ENCODE results near the gene GPR55. TPM values are rescaled to one million over a fixed set of nuclear protein-coding genes. Genes with fewer than 3 reads are reported as not detected.

The GPR55 gene
- total RNA-seq, 1 experiment from 2014 or later: not detected

DNA sequence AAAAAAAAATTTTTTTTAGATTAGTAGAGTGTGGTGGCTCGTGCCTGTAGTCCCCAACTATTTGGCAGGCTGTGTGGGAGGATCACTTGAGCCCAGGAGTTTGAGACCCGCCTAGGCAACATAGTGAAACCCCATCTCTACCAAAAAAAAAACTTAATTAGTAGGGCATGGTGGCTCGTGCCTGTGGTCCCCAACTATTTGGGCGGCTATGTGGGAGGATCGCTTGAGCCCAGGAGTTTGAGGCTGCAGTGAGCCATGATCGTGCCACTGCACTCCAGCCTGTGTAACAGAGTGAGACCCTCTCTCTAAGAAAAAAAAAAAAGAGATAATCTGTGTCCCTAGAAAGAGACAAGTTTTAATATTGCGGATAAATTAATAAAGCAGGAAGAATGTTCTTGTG, 8.8 kb downstream of the GPR55 start:
- intact Hi-C loops (cut with micrococcal nuclease; ENCODE audit: unreplicated experiment): no loop called here
- Histone ChIP-seq H3K4me3 (ENCODE audit: low read depth, low read length) (no peak overlapping the region), H3K27me3 (replicated peaks; ENCODE audit: control insufficient read depth, insufficient read depth, low read length) (no peaks in the 10 kb centered on the region), H3K9me3 (no peaks in the 10 kb centered on the region), H3K36me3 (ENCODE audit: control insufficient read depth, insufficient read depth, low read length) (no peaks in the 10 kb centered on the region), H3K4me1 (no peaks in the 10 kb centered on the region)
- Mint-ChIP-seq H3K27me3 (ENCODE audit: insufficient read depth, unreplicated experiment) (peaks cover 3% of the 10 kb centered on the region), H3K9me3 (ENCODE audit: unreplicated experiment) (no peaks in the 10 kb centered on the region), H3K36me3 (ENCODE audit: insufficient read depth, unreplicated experiment) (no peaks in the 10 kb centered on the region), H3K4me1 (ENCODE audit: low read depth, unreplicated experiment) (peaks cover 5% of the 10 kb centered on the region), H3K4me3 (ENCODE audit: unreplicated experiment) (no peak overlapping the region), H3K27ac (ENCODE audit: unreplicated experiment) (no peak overlapping the region)
- POLR2A ChIA-PET: no interaction called here
- DNase-seq: no peak
- CTCF ChIA-PET: no interaction called here
- TF ChIP-seq, protein P1, sequence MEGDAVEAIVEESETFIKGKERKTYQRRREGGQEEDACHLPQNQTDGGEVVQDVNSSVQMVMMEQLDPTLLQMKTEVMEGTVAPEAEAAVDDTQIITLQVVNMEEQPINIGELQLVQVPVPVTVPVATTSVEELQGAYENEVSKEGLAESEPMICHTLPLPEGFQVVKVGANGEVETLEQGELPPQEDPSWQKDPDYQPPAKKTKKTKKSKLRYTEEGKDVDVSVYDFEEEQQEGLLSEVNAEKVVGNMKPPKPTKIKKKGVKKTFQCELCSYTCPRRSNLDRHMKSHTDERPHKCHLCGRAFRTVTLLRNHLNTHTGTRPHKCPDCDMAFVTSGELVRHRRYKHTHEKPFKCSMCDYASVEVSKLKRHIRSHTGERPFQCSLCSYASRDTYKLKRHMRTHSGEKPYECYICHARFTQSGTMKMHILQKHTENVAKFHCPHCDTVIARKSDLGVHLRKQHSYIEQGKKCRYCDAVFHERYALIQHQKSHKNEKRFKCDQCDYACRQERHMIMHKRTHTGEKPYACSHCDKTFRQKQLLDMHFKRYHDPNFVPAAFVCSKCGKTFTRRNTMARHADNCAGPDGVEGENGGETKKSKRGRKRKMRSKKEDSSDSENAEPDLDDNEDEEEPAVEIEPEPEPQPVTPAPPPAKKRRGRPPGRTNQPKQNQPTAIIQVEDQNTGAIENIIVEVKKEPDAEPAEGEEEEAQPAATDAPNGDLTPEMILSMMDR (IDR thresholded peaks at IDR 0.05; ENCODE audit: insufficient read depth in 1 of 2, low read depth in 1 of 2, low read length in 1 of 2, severe bottlenecking in 1 of 2, unreplicated experiment in 1 of 2): no peak
- no TSS peak for BruUV-seq (replicated peaks)

DNA sequence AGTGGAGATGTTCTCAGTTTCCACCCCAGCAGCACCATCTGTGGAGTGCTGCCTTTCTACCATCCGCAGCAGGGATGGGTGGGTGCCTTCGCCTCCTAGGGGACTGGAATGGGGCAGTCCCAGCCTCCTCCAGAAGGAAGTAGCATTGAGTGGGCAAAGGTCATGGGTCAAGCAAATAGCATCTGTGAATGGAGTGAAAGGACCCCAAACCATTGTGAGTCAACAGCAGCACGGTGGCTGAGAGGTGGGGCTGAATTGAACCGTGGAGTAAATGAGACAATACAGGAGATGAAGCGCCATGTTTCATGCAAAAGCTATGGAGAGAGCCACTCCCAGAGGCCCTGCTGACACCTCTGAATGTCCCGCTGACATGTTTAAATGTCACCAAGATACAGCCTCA, 9.7 kb downstream of the GPR55 start:
- POLR2A ChIA-PET: no interaction called here
- Mint-ChIP-seq H3K4me1 (ENCODE audit: low read depth, unreplicated experiment) (peaks cover 5% of the 10 kb centered on the region), H3K9me3 (ENCODE audit: unreplicated experiment) (no peaks in the 10 kb centered on the region), H3K27me3 (ENCODE audit: insufficient read depth, unreplicated experiment) (peaks cover 3% of the 10 kb centered on the region), H3K4me3 (ENCODE audit: unreplicated experiment) (no peak overlapping the region), H3K27ac (ENCODE audit: unreplicated experiment) (no peak overlapping the region), H3K36me3 (ENCODE audit: insufficient read depth, unreplicated experiment) (no peaks in the 10 kb centered on the region)
- DNase-seq: no peak
- Histone ChIP-seq H3K27me3 (replicated peaks; ENCODE audit: control insufficient read depth, insufficient read depth, low read length) (no peaks in the 10 kb centered on the region), H3K9me3 (no peaks in the 10 kb centered on the region), H3K4me3 (ENCODE audit: low read depth, low read length) (no peak overlapping the region), H3K4me1 (no peaks in the 10 kb centered on the region), H3K36me3 (ENCODE audit: control insufficient read depth, insufficient read depth, low read length) (no peaks in the 10 kb centered on the region)
- BruUV-seq (replicated peaks): no TSS peak
- intact Hi-C loops (cut with micrococcal nuclease; ENCODE audit: unreplicated experiment): no loop called here
- CTCF ChIA-PET: no interaction called here
- TF ChIP-seq, protein P1 (IDR thresholded peaks at IDR 0.05; ENCODE audit: insufficient read depth in 1 of 2, low read depth in 1 of 2, low read length in 1 of 2, severe bottlenecking in 1 of 2, unreplicated experiment in 1 of 2): no peak

DNA sequence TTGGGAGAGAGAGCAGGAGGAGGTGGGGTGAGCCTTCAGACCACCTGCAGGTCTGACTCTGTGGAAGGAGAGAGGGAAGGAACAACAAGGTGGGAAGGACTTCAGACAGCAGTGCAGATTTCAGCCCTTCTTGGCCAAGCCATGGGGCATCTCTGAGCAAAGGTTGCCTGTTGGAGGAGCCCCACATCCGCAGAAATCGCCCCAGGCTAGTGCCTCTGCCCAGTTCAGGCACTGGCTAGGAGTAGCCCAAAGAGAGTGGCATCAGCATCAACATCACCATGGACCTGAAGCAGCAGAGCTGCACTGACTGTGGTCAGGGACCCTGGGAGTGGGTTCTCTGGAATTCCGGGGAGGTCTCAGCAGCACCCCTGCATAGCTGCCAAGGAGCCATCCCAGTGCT, 10.2 kb downstream of the GPR55 start:
- intact Hi-C loops (cut with micrococcal nuclease; ENCODE audit: unreplicated experiment): loop anchor here (5.0 kb wide), 1 partner anchor 43 kb away; no protein-coding TSS in a partner anchor
- Mint-ChIP-seq H3K27me3 (ENCODE audit: insufficient read depth, unreplicated experiment) (peaks cover 3% of the 10 kb centered on the region), H3K36me3 (ENCODE audit: insufficient read depth, unreplicated experiment) (no peaks in the 10 kb centered on the region), H3K9me3 (ENCODE audit: unreplicated experiment) (no peaks in the 10 kb centered on the region), H3K4me3 (ENCODE audit: unreplicated experiment) (no peak overlapping the region), H3K4me1 (ENCODE audit: low read depth, unreplicated experiment) (peaks cover 5% of the 10 kb centered on the region), H3K27ac (ENCODE audit: unreplicated experiment) (no peak overlapping the region)
- POLR2A ChIA-PET: no interaction called here
- H3K4me3 ChIP-seq (ENCODE audit: low read depth, low read length): no peak overlapping the region
- TF ChIP-seq, protein P1 (IDR thresholded peaks at IDR 0.05; ENCODE audit: insufficient read depth in 1 of 2, low read depth in 1 of 2, low read length in 1 of 2, severe bottlenecking in 1 of 2, unreplicated experiment in 1 of 2): no peak
- CTCF ChIA-PET: no interaction called here
- no peaks in the 10 kb centered on the region for H3K9me3 ChIP-seq
- H3K36me3 ChIP-seq (ENCODE audit: control insufficient read depth, insufficient read depth, low read length): no peaks in the 10 kb centered on the region
- no TSS peak for BruUV-seq (replicated peaks)
- DNase-seq: no peak
- H3K4me1 ChIP-seq: no peaks in the 10 kb centered on the region
- no peaks in the 10 kb centered on the region for H3K27me3 ChIP-seq (replicated peaks; ENCODE audit: control insufficient read depth, insufficient read depth, low read length)
